NT2/D1 (cell line): ENCODE results near the gene TRABD2A.
"Not testable (repeated sequence)": the region's sequence is repeated elsewhere in the genome, so short reads cannot be mapped to it uniquely, and the experiment has no call there.

Source experiments
- DNase-seq: peaks from one replicate; pipeline ENCODE4 v3.0.0-alpha.2; 2011; ENCODE audit warnings: low read depth, low spot score
- H3K27me3 ChIP-seq: 2 replicates; pipeline ENCODE4 v1.6.0; 2011; ENCODE audit warnings: mild to moderate bottlenecking; ENCODE audit not compliant: insufficient read length, insufficient read depth
- H3K36me3 ChIP-seq: 2 replicates; pipeline ENCODE4 v1.6.1; 2011; ENCODE audit warnings: mild to moderate bottlenecking, low read length, mixed read lengths; ENCODE audit not compliant: insufficient read depth, insufficient read length
- H3K4me1 ChIP-seq: 2 replicates; pipeline ENCODE4 v1.5.1; 2011; ENCODE audit not compliant: insufficient read depth, insufficient read length
- H3K4me3 ChIP-seq: 2 replicates; pipeline ENCODE4 v1.5.1; 2011; ENCODE audit warnings: low read depth; ENCODE audit not compliant: insufficient read length
- H3K9ac ChIP-seq: 2 replicates; pipeline ENCODE4 v1.6.0; 2011; ENCODE audit warnings: low read depth; ENCODE audit not compliant: insufficient read length
- H3K9me3 ChIP-seq: 2 replicates; pipeline ENCODE4 v1.5.1; 2011; ENCODE audit warnings: mild to moderate bottlenecking, low read length; ENCODE audit not compliant: insufficient read depth
- SUZ12 ChIP-seq: IDR thresholded peaks from 2 replicates; pipeline ENCODE4 v1.6.1; 2011; ENCODE audit not compliant: insufficient read length, insufficient read depth; ENCODE audit errors: extremely low read depth
- YY1 ChIP-seq: IDR thresholded peaks from 2 replicates; pipeline ENCODE4 v1.6.1; 2011; ENCODE audit not compliant: insufficient read length, insufficient read depth
- ZNF274 ChIP-seq: IDR thresholded peaks from 2 replicates; pipeline ENCODE4 v1.6.1; 2011; ENCODE audit warnings: mild to moderate bottlenecking, low read depth, low read length

TRABD2A gene

GRCh38 chr2:84779781-84780180 is 101.1 kb downstream of the TRABD2A start:
- H3K4me3 ChIP-seq: no peak overlapping the region
- no peak overlapping the region for H3K9ac ChIP-seq
- no peak for DNase-seq
- H3K4me1 ChIP-seq: no peaks in the 10 kb centered on the region
- no peaks in the 10 kb centered on the region for H3K27me3 ChIP-seq
- no peaks in the 10 kb centered on the region for H3K9me3 ChIP-seq
- H3K36me3 ChIP-seq: no peaks in the 10 kb centered on the region
- TF ChIP-seq YY1: no peak
- TF ChIP-seq SUZ12: no peak
- TF ChIP-seq ZNF274: no peak

- no peak for DNase-seq
Observed at GRCh38 chr2:84778911-84779690, 101.8 kb downstream of the TRABD2A start.

GRCh38 chr2:84776011-84776410 is 104.9 kb downstream of the TRABD2A start:
- no peaks in the 10 kb centered on the region for H3K4me1 ChIP-seq
- DNase-seq: no peak
- H3K27me3 ChIP-seq: no peaks in the 10 kb centered on the region
- peaks cover 4% of the 10 kb centered on the region; the same call in 1 of the 2 replicates for H3K9me3 ChIP-seq
- no peak overlapping the region for H3K9ac ChIP-seq
- no peak for TF ChIP-seq YY1
- no peak for TF ChIP-seq ZNF274
- no peak for TF ChIP-seq SUZ12
- no peaks in the 10 kb centered on the region for H3K36me3 ChIP-seq
- H3K4me3 ChIP-seq: no peak overlapping the region

More at GRCh38 chr2:84778911-84779690, 101.8 kb downstream of the TRABD2A start:
- TF ChIP-seq YY1: no peak
- TF ChIP-seq SUZ12: no peak
- no peak for TF ChIP-seq ZNF274
- Histone ChIP-seq H3K9me3 (no peaks in the 10 kb centered on the region), H3K4me1 (no peaks in the 10 kb centered on the region), H3K27me3 (no peaks in the 10 kb centered on the region), H3K4me3 (no peak overlapping the region), H3K9ac (no peak overlapping the region), H3K36me3 (no peaks in the 10 kb centered on the region)

- not testable (repeated sequence) for H3K4me3 ChIP-seq, H3K9me3 ChIP-seq, H3K27me3 ChIP-seq, H3K9ac ChIP-seq, DNase-seq, H3K36me3 ChIP-seq, H3K4me1 ChIP-seq
Observed at GRCh38 chr2:84773562-84773961, 107.3 kb downstream of the TRABD2A start.
